ENCODE results near the gene LHFPL3. TPM values are rescaled to one million over a fixed set of nuclear protein-coding genes. Genes with fewer than 3 reads are reported as not detected.

Gene LHFPL3
- total RNA-seq, 1 experiment from 2014 or later: not detected

GRCh38 chr7:104779888-104780287 lies 451.5 kb downstream of the LHFPL3 start:
- Histone ChIP-seq H3K23me2 (ENCODE audit: insufficient read length, low read depth, low read length, poor library complexity, severe bottlenecking) (no peaks in the 10 kb centered on the region), H3K4me1 (ENCODE audit: insufficient read depth, low read length) (no peaks in the 10 kb centered on the region), H3K56ac (ENCODE audit: insufficient read length, low read depth, low read length) (no peak overlapping the region), H2BK20ac (ENCODE audit: low read depth, low read length, poor library complexity, severe bottlenecking) (no peak overlapping the region), H3K27ac (ENCODE audit: insufficient read length, low read depth, low read length) (no peak overlapping the region), H2BK120ac (ENCODE audit: low read depth, low read length, poor library complexity, severe bottlenecking) (no peak overlapping the region), H4K8ac (replicated peaks; ENCODE audit: insufficient read length, low read depth, low read length) (no peak overlapping the region), H3K14ac (ENCODE audit: insufficient read depth, low read length) (no peak overlapping the region), H3K4me2 (ENCODE audit: insufficient read depth, insufficient read length, low read length) (no peak overlapping the region), H2AFZ (ENCODE audit: low read length) (no peak overlapping the region), H2BK15ac (ENCODE audit: low read depth, low read length) (no peak overlapping the region), H3K79me1 (ENCODE audit: insufficient read depth, low read depth, low read length, poor library complexity, severe bottlenecking) (no peaks in the 10 kb centered on the region), H2BK5ac (ENCODE audit: insufficient read length, low read length) (no peak overlapping the region), H3K9ac (ENCODE audit: extremely low read depth, insufficient read length, low read length) (no peak overlapping the region), H3K18ac (ENCODE audit: insufficient read length, low read depth, low read length) (no peak overlapping the region), H4K91ac (ENCODE audit: insufficient read length, low read depth, low read length) (no peak overlapping the region), H3T11ph (ENCODE audit: low read length) (no peak overlapping the region), H3K27me3 (ENCODE audit: insufficient read depth, low read length) (no peaks in the 10 kb centered on the region), H4K20me1 (ENCODE audit: control insufficient read depth, insufficient read depth, insufficient read length) (no peaks in the 10 kb centered on the region), H3K9me3 (ENCODE audit: control insufficient read depth, low read depth, low read length) (no peaks in the 10 kb centered on the region), H3K79me2 (ENCODE audit: insufficient read depth, low read length) (no peaks in the 10 kb centered on the region), H4K5ac (ENCODE audit: insufficient read length, low read depth, low read length) (no peak overlapping the region), H3K4ac (ENCODE audit: low read depth, low read length) (no peak overlapping the region), H2AK5ac (ENCODE audit: insufficient read length, low read length) (no peak overlapping the region), H3K23ac (ENCODE audit: insufficient read length, low read depth, low read length) (no peak overlapping the region), H2BK12ac (ENCODE audit: insufficient read length, low read depth, low read length) (no peak overlapping the region)
- TF ChIP-seq, protein P1, sequence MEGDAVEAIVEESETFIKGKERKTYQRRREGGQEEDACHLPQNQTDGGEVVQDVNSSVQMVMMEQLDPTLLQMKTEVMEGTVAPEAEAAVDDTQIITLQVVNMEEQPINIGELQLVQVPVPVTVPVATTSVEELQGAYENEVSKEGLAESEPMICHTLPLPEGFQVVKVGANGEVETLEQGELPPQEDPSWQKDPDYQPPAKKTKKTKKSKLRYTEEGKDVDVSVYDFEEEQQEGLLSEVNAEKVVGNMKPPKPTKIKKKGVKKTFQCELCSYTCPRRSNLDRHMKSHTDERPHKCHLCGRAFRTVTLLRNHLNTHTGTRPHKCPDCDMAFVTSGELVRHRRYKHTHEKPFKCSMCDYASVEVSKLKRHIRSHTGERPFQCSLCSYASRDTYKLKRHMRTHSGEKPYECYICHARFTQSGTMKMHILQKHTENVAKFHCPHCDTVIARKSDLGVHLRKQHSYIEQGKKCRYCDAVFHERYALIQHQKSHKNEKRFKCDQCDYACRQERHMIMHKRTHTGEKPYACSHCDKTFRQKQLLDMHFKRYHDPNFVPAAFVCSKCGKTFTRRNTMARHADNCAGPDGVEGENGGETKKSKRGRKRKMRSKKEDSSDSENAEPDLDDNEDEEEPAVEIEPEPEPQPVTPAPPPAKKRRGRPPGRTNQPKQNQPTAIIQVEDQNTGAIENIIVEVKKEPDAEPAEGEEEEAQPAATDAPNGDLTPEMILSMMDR (conservative IDR thresholded peaks at IDR 0.05): no peak
- no CpG with 5 or more reads among the region's 2 CpGs for WGBS (ENCODE audit: extremely low coverage, insufficient read length, low lambda C conversion rate)
- no peak overlapping the region for H3K27ac Mint-ChIP-seq
- no peaks in the 10 kb centered on the region for H3K27me3 Mint-ChIP-seq (ENCODE audit: low read depth)
- H3K4me1 Mint-ChIP-seq: peaks cover 0 to 3% of the 10 kb centered on the region in 2 experiments; a peak in 2 of 4 replicates
- no peak overlapping the region for H3K4me3 Mint-ChIP-seq
- no peaks in the 10 kb centered on the region for H3K36me3 Mint-ChIP-seq (ENCODE audit: insufficient read depth in 1 of 3, low read depth in 3 of 3)
- no peaks in the 10 kb centered on the region for H3K9me3 Mint-ChIP-seq
- no peak for DNase-seq
